Measurements from ENCODE around the gene CTDSPL. TPM values are rescaled to one million over a fixed set of nuclear protein-coding genes. Genes with fewer than 3 reads are reported as not detected.

CTDSPL gene
- total RNA-seq, 1 experiment from 2014 or later = 6.1 TPM

- Histone ChIP-seq H3K27me3 (ENCODE audit: low read length) (peaks cover 25% of the 10 kb centered on the region; the same call in 1 of the 2 replicates), H2AFZ (ENCODE audit: low read length) (no peak overlapping the region), H3K4me3 (ENCODE audit: low read length) (no peak overlapping the region), H3K36me3 (ENCODE audit: low read depth, low read length) (no peaks in the 10 kb centered on the region), H3K9me2 (replicated peaks; ENCODE audit: low read length) (no peaks in the 10 kb centered on the region), H3F3A (ENCODE audit: low read length, unreplicated experiment) (no peaks in the 10 kb centered on the region), H3K4me2 (ENCODE audit: low read length) (no peak overlapping the region), H3K4me1 (ENCODE audit: insufficient read depth, low read length) (peaks cover 4% of the 10 kb centered on the region; the same call in 1 of the 2 replicates), H3K27ac (ENCODE audit: low read length) (no peak overlapping the region), H4K20me1 (ENCODE audit: low read length) (no peaks in the 10 kb centered on the region), H3K79me2 (ENCODE audit: low read length) (no peaks in the 10 kb centered on the region), H3K9me3 (ENCODE audit: low read length) (no peaks in the 10 kb centered on the region), H3K9ac (ENCODE audit: low read length) (no peak overlapping the region)
- ChIA-PET POLR2A (ENCODE audit: unreplicated experiment) (no interaction called here), CTCF (no interaction called here)
- BruUV-seq (replicated peaks) = no TSS peak
- ATAC-seq (no peak), DNase-seq (no peak)
- TF ChIP-seq CTCF (conservative IDR thresholded peaks at IDR 0.05; ENCODE audit: low read depth, low read length) (no peak), EZH2phosphoT487 (IDR thresholded peaks at IDR 0.05; ENCODE audit: borderline replicate concordance, low read length) (no peak), EZH2 (IDR thresholded peaks at IDR 0.05; ENCODE audit: low read length, unreplicated experiment) (no peak)
- intact Hi-C loops (cut with micrococcal nuclease) = no loop called here
Observed at GRCh38 chr3:37891227-37891626, 29.5 kb downstream of the CTDSPL start.

- Histone ChIP-seq H3K4me2 (ENCODE audit: low read length) (no peak overlapping the region), H3K79me2 (ENCODE audit: low read length) (no peaks in the 10 kb centered on the region), H3K27me3 (ENCODE audit: low read length) (peaks cover 22% of the 10 kb centered on the region; the same call in 1 of the 2 replicates), H3K9me3 (ENCODE audit: low read length) (no peaks in the 10 kb centered on the region), H3K9ac (ENCODE audit: low read length) (no peak overlapping the region), H2AFZ (ENCODE audit: low read length) (no peak overlapping the region), H3K36me3 (ENCODE audit: low read depth, low read length) (no peaks in the 10 kb centered on the region), H3F3A (ENCODE audit: low read length, unreplicated experiment) (no peaks in the 10 kb centered on the region), H3K27ac (ENCODE audit: low read length) (no peak overlapping the region), H4K20me1 (ENCODE audit: low read length) (no peaks in the 10 kb centered on the region), H3K4me1 (ENCODE audit: insufficient read depth, low read length) (peaks cover 4% of the 10 kb centered on the region; the same call in 1 of the 2 replicates), H3K4me3 (ENCODE audit: low read length) (no peak overlapping the region), H3K9me2 (replicated peaks; ENCODE audit: low read length) (no peaks in the 10 kb centered on the region)
- CTCF ChIA-PET = no interaction called here
- no TSS peak for BruUV-seq (replicated peaks)
- DNase-seq = no peak
- POLR2A ChIA-PET (ENCODE audit: unreplicated experiment) = no interaction called here
- ATAC-seq = no peak
- intact Hi-C loops (cut with micrococcal nuclease) = no loop called here
- TF ChIP-seq EZH2phosphoT487 (IDR thresholded peaks at IDR 0.05; ENCODE audit: borderline replicate concordance, low read length) (no peak), CTCF (conservative IDR thresholded peaks at IDR 0.05; ENCODE audit: low read depth, low read length) (no peak), EZH2 (IDR thresholded peaks at IDR 0.05; ENCODE audit: low read length, unreplicated experiment) (no peak)
Observed at GRCh38 chr3:37892927-37893600, 31.4 kb downstream of the CTDSPL start.

- Histone ChIP-seq H3K9ac (ENCODE audit: low read length) (no peak overlapping the region), H3K4me3 (ENCODE audit: low read length) (no peak overlapping the region), H3K4me2 (ENCODE audit: low read length) (no peak overlapping the region), H3F3A (ENCODE audit: low read length, unreplicated experiment) (no peaks in the 10 kb centered on the region), H3K4me1 (ENCODE audit: insufficient read depth, low read length) (peaks cover 4% of the 10 kb centered on the region; the same call in 1 of the 2 replicates), H3K9me2 (replicated peaks; ENCODE audit: low read length) (no peaks in the 10 kb centered on the region), H3K9me3 (ENCODE audit: low read length) (no peaks in the 10 kb centered on the region), H3K36me3 (ENCODE audit: low read depth, low read length) (no peaks in the 10 kb centered on the region), H2AFZ (ENCODE audit: low read length) (no peak overlapping the region), H4K20me1 (ENCODE audit: low read length) (no peaks in the 10 kb centered on the region), H3K79me2 (ENCODE audit: low read length) (no peaks in the 10 kb centered on the region), H3K27me3 (ENCODE audit: low read length) (peaks cover 10% of the 10 kb centered on the region; the same call in 1 of the 2 replicates), H3K27ac (ENCODE audit: low read length) (no peak overlapping the region)
- no peak for ATAC-seq
- TF ChIP-seq EZH2 (IDR thresholded peaks at IDR 0.05; ENCODE audit: low read length, unreplicated experiment) (no peak), EZH2phosphoT487 (IDR thresholded peaks at IDR 0.05; ENCODE audit: borderline replicate concordance, low read length) (no peak), CTCF (conservative IDR thresholded peaks at IDR 0.05; ENCODE audit: low read depth, low read length) (no peak)
- intact Hi-C loops (cut with micrococcal nuclease) = no loop called here
- ChIA-PET CTCF (interaction anchor here (0.6 kb wide), 1 partner anchor 43 kb away, joined by 3 read pairs; no protein-coding TSS in a partner anchor), POLR2A (ENCODE audit: unreplicated experiment) (no interaction called here)
- no TSS peak for BruUV-seq (replicated peaks)
- DNase-seq = no peak
Observed at GRCh38 chr3:37896827-37897226, 35.1 kb downstream of the CTDSPL start.
